H1 (cell line): ENCODE measurements around the gene ANKS1A. TPM values are rescaled to one million over a fixed set of nuclear protein-coding genes. Genes with fewer than 3 reads are reported as not detected.

Experiments used
- CTCF ChIA-PET: fragments of 300-600 bp; sonication (Branson Sonifier 250); formaldehyde crosslinking; loops from one replicate; lab custom pipeline; 2021; ENCODE audit not compliant: partially characterized antibody; lab: Charles Lee
- POLR2A ChIA-PET: fragments of 300-600 bp; sonication (Branson Sonifier 250); formaldehyde crosslinking; loops from one replicate; lab custom pipeline; 2021; ENCODE audit warnings: inconsistent platforms; ENCODE audit not compliant: partially characterized antibody; lab: Charles Lee
- DNase-seq, 2 experiments: peaks; one replicate each; pipeline versions ENCODE4 v3.0.0 to v3.0.0-alpha.2; 2010 to 2022; ENCODE audit warnings: low spot score in 2 of 2, low read depth in 1 of 2, mixed read lengths in 1 of 2
- FAIRE-seq: peaks from 2 replicates; lab custom pipeline; 2011; peaks lifted over from hg19 to GRCh38; lab: Jason Lieb, UNC
- H2AFZ ChIP-seq: 2 replicates; pipeline ENCODE4 v1.8.1; 2012; ENCODE audit warnings: low read length, inconsistent platforms
- H2AK5ac ChIP-seq: 2 replicates; pipeline ENCODE4 v1.6.1; 2013; ENCODE audit warnings: low read depth, low read length
- H2BK120ac ChIP-seq: replicated peaks from 2 replicates; pipeline ENCODE3; 2013; ENCODE audit warnings: low read depth, low read length, inconsistent platforms
- H2BK12ac ChIP-seq: 2 replicates; pipeline ENCODE4 v1.6.1; 2013; ENCODE audit warnings: low read depth, low read length
- H2BK15ac ChIP-seq: 2 replicates; pipeline ENCODE4 v1.6.1; 2013; ENCODE audit warnings: low read length
- H2BK20ac ChIP-seq: 2 replicates; pipeline ENCODE4 v1.6.1; 2013; ENCODE audit warnings: low read length
- H2BK5ac ChIP-seq: 2 replicates; pipeline ENCODE4 v1.6.1; 2013; ENCODE audit warnings: low read depth, low read length
- H3K14ac ChIP-seq: 2 replicates; pipeline ENCODE4 v1.6.1; 2013; ENCODE audit warnings: inconsistent platforms; ENCODE audit not compliant: insufficient read length
- H3K18ac ChIP-seq: 2 replicates; pipeline ENCODE4 v1.6.1; 2013; ENCODE audit warnings: low read length; ENCODE audit errors: extremely low read depth
- H3K23ac ChIP-seq: 2 replicates; pipeline ENCODE4 v1.6.1; 2013; ENCODE audit warnings: inconsistent platforms; ENCODE audit not compliant: insufficient read length
- H3K23me2 ChIP-seq: 2 replicates; pipeline ENCODE4 v1.6.1; 2013; ENCODE audit warnings: low read depth, low read length
- H3K27ac ChIP-seq: 2 replicates; pipeline ENCODE4 v1.6.1; 2011; ENCODE audit warnings: low read depth, low read length, inconsistent platforms
- H3K27me3 ChIP-seq, 4 experiments: replicated peaks in 1 of 4; 1 replicate in 1 of 4; 2 replicates in 3 of 4; pipeline versions ENCODE4 v1.6.1 to v1.8.1; 2011 to 2013; ENCODE audit warnings: low read length in 3 of 4, mild to moderate bottlenecking in 3 of 4, inconsistent platforms in 2 of 4, mixed read lengths in 2 of 4, moderate library complexity in 1 of 4; ENCODE audit not compliant: control insufficient read depth in 3 of 4, insufficient read depth in 3 of 4; ENCODE audit errors: extremely low read depth in 1 of 4
- H3K36me3 ChIP-seq, 4 experiments: 2 replicates each; pipeline versions ENCODE4 v1.6.1 to v1.8.1; 2011 to 2013; ENCODE audit warnings: mild to moderate bottlenecking in 4 of 4, low read length in 3 of 4, moderate library complexity in 2 of 4, control low read depth in 1 of 4, inconsistent platforms in 1 of 4; ENCODE audit not compliant: insufficient read depth in 4 of 4, control insufficient read depth in 2 of 4
- H3K4ac ChIP-seq: replicated peaks from 2 replicates; pipeline ENCODE3; 2013; ENCODE audit warnings: low read length, low read depth, mixed read lengths, inconsistent platforms; ENCODE audit not compliant: insufficient read length
- H3K4me1 ChIP-seq, 4 experiments: replicated peaks in 1 of 4; 1 replicate in 1 of 4; 2 replicates in 3 of 4; pipeline versions ENCODE4 v1.6.1 to v1.8.1; 2011 to 2013; ENCODE audit warnings: low read length in 3 of 4, inconsistent platforms in 2 of 4, mixed read lengths in 1 of 4; ENCODE audit not compliant: insufficient read depth in 4 of 4, control insufficient read depth in 3 of 4
- H3K4me2 ChIP-seq, 2 experiments: 2 replicates each; pipeline versions ENCODE4 v1.6.1 to v1.8.1; 2011 to 2013; ENCODE audit warnings: low read depth in 2 of 2, low read length in 2 of 2, control low read depth in 1 of 2, inconsistent platforms in 1 of 2, mild to moderate bottlenecking in 1 of 2; ENCODE audit not compliant: insufficient read depth in 1 of 2
- H3K4me3 ChIP-seq, 4 experiments: fragments of 200-600, 300-600 bp in 1 of 4; sonication (generic), shearing (Covaris generic), sonication (Bioruptor Twin) in 1 of 4; 2 replicates each; pipeline versions ENCODE4 v1.5.1 to v1.8.1; 2011 to 2016; ENCODE audit warnings: low read length in 4 of 4, low read depth in 3 of 4, control low read depth in 2 of 4, inconsistent platforms in 2 of 4, mild to moderate bottlenecking in 2 of 4, mixed read lengths in 1 of 4, moderate library complexity in 1 of 4; ENCODE audit not compliant: insufficient read depth in 2 of 4; ENCODE audit errors: extremely low read depth in 1 of 4
- H3K56ac ChIP-seq: replicated peaks from 2 replicates; pipeline ENCODE3; 2013; ENCODE audit warnings: low read depth, mild to moderate bottlenecking, mixed read lengths, low read length, inconsistent platforms; ENCODE audit not compliant: insufficient read length
- H3K79me1 ChIP-seq: 2 replicates; pipeline ENCODE4 v1.6.1; 2013; ENCODE audit warnings: low read depth, low read length, control low read depth
- H3K79me2 ChIP-seq, 2 experiments: 2 replicates each; pipeline versions ENCODE4 v1.6.1 to v1.8.1; 2012 to 2013; ENCODE audit warnings: low read length in 2 of 2, mild to moderate bottlenecking in 2 of 2, inconsistent platforms in 1 of 2; ENCODE audit not compliant: insufficient read depth in 2 of 2, control insufficient read depth in 1 of 2
- H3K9ac ChIP-seq, 4 experiments: replicated peaks in 1 of 4; 1 replicate in 1 of 4; 2 replicates in 3 of 4; pipeline versions ENCODE4 v1.6.1 to v1.8.1; 2011 to 2013; ENCODE audit warnings: low read depth in 3 of 4, low read length in 3 of 4, control low read depth in 2 of 4, mild to moderate bottlenecking in 2 of 4, moderate library complexity in 2 of 4, inconsistent platforms in 1 of 4; ENCODE audit errors: extremely low read depth in 1 of 4
- H3K9me3 ChIP-seq, 2 experiments: 2 replicates each; pipeline versions ENCODE4 v1.6.1 to v1.8.1; 2012 to 2013; ENCODE audit warnings: mild to moderate bottlenecking in 2 of 2, moderate library complexity in 2 of 2, control low read depth in 1 of 2, inconsistent platforms in 1 of 2, low read depth in 1 of 2, low read length in 1 of 2, mixed read lengths in 1 of 2; ENCODE audit not compliant: insufficient read depth in 2 of 2
- H4K20me1 ChIP-seq, 2 experiments: replicated peaks in 1 of 2; 2 replicates each; pipeline versions ENCODE3 to v1.8.1; 2011 to 2013; ENCODE audit warnings: inconsistent platforms in 2 of 2, low read length in 2 of 2, mild to moderate bottlenecking in 1 of 2; ENCODE audit not compliant: insufficient read depth in 2 of 2, control insufficient read depth in 1 of 2
- H4K5ac ChIP-seq: 2 replicates; pipeline ENCODE4 v1.6.1; 2013; ENCODE audit warnings: low read length, low read depth, mixed read lengths, inconsistent platforms; ENCODE audit not compliant: insufficient read length
- H4K8ac ChIP-seq: 2 replicates; pipeline ENCODE4 v1.8.0; 2013; ENCODE audit warnings: mild to moderate bottlenecking, moderate library complexity, low read length, inconsistent platforms; ENCODE audit not compliant: insufficient read depth; ENCODE audit errors: extremely low read depth
- H4K91ac ChIP-seq: replicated peaks from 2 replicates; pipeline ENCODE3; 2013; ENCODE audit warnings: low read length, mixed read lengths, inconsistent platforms; ENCODE audit not compliant: insufficient read length
- HDAC6 ChIP-seq: IDR thresholded peaks from one replicate; pipeline ENCODE4 v1.7.1; 2012; ENCODE audit warnings: low read depth, mild to moderate bottlenecking, inconsistent platforms, low read length, moderate library complexity
- POU5F1 ChIP-seq: IDR thresholded peaks from 2 replicates; pipeline ENCODE4 v1.6.1; 2011; ENCODE audit warnings: low read depth, mild to moderate bottlenecking, low read length, moderate library complexity
- SRF ChIP-seq: IDR thresholded peaks from 2 replicates; pipeline ENCODE4 v1.6.1; 2011; ENCODE audit warnings: mild to moderate bottlenecking, low read depth, low read length, moderate library complexity
- SUZ12 ChIP-seq: fragments of 200-600 bp; sonication (generic); IDR thresholded peaks from 2 replicates; pipeline ENCODE4 v1.6.1; 2012; ENCODE audit warnings: mild to moderate bottlenecking, inconsistent platforms, low read length, moderate library complexity, mixed read lengths
- WGBS, 2 experiments: shearing (Covaris generic) in 1 of 2; methylation state at CpG; one replicate each; pipeline versions ENCODE4 v1.1.6 to v1.1.7; 2013 to 2015; ENCODE audit warnings: low lambda C conversion rate in 2 of 2, mixed read lengths in 2 of 2, inconsistent platforms in 1 of 2, low coverage in 1 of 2, missing lambda C conversion rate in 1 of 2; ENCODE audit not compliant: insufficient replicate concordance in 2 of 2, insufficient coverage in 1 of 2, insufficient read length in 1 of 2; ENCODE audit errors: extremely low coverage in 1 of 2, missing lambda C conversion rate in 1 of 2; 5-methylcytosine and 5-hydroxymethylcytosine counted together
- polyA plus RNA-seq, 7 experiments: library from polyadenylated mRNA; depleted of rRNA in 3 of 7; stranded (reverse) in 5 of 7; unstranded in 2 of 7; fragments of >200 nt in 5 of 7; fragments of 200-250 nt in 2 of 7; gene quantifications; 1 replicate in 5 of 7; 2 replicates in 1 of 7; 4 replicates in 1 of 7; pipeline versions ENCODE4 v1.2.1 to v1.2.3, GENCODE V29; 2011 to 2013; ENCODE audit warnings: missing spikeins in 2 of 7, mixed read lengths in 2 of 7
- total RNA-seq: library from RNA; stranded (reverse); fragmentation: NEBNext Ultra II Directional; extraction: Animal tissue kit (Norgen Biotek cat#: 25700); gene quantifications from 2 replicates; pipeline ENCODE4 v1.2.1, GENCODE V29; 2021
- TF ChIP-seq, protein P1 (sequence below), 3 experiments: IDR thresholded peaks; 1 replicate in 2 of 3; 2 replicates in 1 of 3; pipeline versions ENCODE4 v1.5.1 to v1.6.1; 2011; ENCODE audit warnings: low read length in 3 of 3, mild to moderate bottlenecking in 3 of 3, inconsistent platforms in 2 of 3, low read depth in 1 of 3, moderate library complexity in 1 of 3; ENCODE audit not compliant: insufficient read depth in 1 of 3; ENCODE audit errors: control extremely low read depth in 1 of 3
- TF ChIP-seq, protein P2 (sequence below): IDR thresholded peaks from 2 replicates; pipeline ENCODE4 v1.6.1; 2012; ENCODE audit warnings: inconsistent platforms

Gene ANKS1A
- total and polyA plus RNA-seq, 2 of the 8 experiments (the other 6 are each of a cell fraction or from before 2014, with no cell fraction given) = 9.8 to 30.9 TPM

DNA sequence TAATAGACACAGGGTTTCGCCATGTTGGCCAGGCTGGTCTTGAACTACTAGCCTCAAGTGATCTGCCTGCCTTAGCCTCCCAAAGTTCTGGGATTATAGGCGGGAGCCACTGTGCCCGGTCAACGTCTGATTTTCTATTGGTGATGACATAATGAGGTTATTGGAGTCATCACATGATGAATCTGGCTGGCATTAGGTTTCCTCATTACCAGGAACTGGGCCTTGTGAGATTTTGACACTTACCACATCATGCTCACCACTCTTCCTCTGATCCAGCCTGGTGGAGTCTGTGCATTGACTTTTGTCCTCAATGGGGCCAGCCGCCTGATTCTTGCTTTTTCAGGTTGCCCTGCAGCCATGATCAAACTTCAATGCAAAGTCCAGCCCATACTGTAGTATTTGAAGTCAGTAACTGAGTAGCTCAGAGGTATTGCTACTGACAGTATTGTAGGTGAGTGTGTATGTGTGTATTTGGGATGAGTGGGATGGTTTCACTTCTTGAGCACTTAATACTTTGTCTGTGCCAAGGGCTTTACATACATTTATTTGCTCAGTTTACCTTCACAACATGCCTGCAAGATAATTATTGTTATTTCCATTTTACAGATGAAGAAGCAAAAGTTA, 16.0 kb downstream of the ANKS1A start:
- no peak overlapping the region for H3K18ac ChIP-seq
- peaks cover 0 to 2% of the 10 kb centered on the region in 2 experiments; a peak in 1 of 4 replicates for H3K9me3 ChIP-seq
- no peak overlapping the region for H2BK20ac ChIP-seq
- H3K79me2 ChIP-seq = peaks cover 0 to 75% of the 10 kb centered on the region in 2 experiments; a peak in 2 of 4 replicates
- peaks cover 3% of the 10 kb centered on the region for H3K79me1 ChIP-seq
- no peak overlapping the region for H2BK15ac ChIP-seq
- FAIRE-seq = no peak
- no peak overlapping the region for H3K4ac ChIP-seq
- 81% methylated on average over 5 of the region's 5 CpGs; no CpG with 5 or more reads in 1 of the 2 experiments for WGBS, 2 experiments
- no peak overlapping the region for H2BK120ac ChIP-seq
- no peaks in the 10 kb centered on the region; a peak in 1 of 7 replicates for H3K4me1 ChIP-seq
- peaks cover 6 to 7% of the 10 kb centered on the region in 2 experiments for H4K20me1 ChIP-seq
- H3K4me2 ChIP-seq = no peak overlapping the region
- H3K9ac ChIP-seq = no peak overlapping the region
- no peak overlapping the region for H3K56ac ChIP-seq
- no peak overlapping the region for H3K23ac ChIP-seq
- no peak for DNase-seq
- H3K27me3 ChIP-seq = no peaks in the 10 kb centered on the region
- POLR2A ChIA-PET = interaction anchor here (1.0 kb wide), 1 partner anchor 17 kb away, joined by 3 read pairs; the partner anchor contains the start of gene TAF11
- no peaks in the 10 kb centered on the region for H3K23me2 ChIP-seq
- H3K4me3 ChIP-seq = no peak overlapping the region
- no peak overlapping the region for H4K8ac ChIP-seq
- CTCF ChIA-PET = interaction anchor here (0.7 kb wide), 1 partner anchor 49 kb away, joined by 3 read pairs; no protein-coding TSS in a partner anchor
- H2AFZ ChIP-seq = no peak overlapping the region
- TF ChIP-seq POU5F1 (no peak), HDAC6 (no peak), SRF (no peak), SUZ12 (no peak)
- TF ChIP-seq, protein P1, sequence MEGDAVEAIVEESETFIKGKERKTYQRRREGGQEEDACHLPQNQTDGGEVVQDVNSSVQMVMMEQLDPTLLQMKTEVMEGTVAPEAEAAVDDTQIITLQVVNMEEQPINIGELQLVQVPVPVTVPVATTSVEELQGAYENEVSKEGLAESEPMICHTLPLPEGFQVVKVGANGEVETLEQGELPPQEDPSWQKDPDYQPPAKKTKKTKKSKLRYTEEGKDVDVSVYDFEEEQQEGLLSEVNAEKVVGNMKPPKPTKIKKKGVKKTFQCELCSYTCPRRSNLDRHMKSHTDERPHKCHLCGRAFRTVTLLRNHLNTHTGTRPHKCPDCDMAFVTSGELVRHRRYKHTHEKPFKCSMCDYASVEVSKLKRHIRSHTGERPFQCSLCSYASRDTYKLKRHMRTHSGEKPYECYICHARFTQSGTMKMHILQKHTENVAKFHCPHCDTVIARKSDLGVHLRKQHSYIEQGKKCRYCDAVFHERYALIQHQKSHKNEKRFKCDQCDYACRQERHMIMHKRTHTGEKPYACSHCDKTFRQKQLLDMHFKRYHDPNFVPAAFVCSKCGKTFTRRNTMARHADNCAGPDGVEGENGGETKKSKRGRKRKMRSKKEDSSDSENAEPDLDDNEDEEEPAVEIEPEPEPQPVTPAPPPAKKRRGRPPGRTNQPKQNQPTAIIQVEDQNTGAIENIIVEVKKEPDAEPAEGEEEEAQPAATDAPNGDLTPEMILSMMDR (IDR thresholded peaks at IDR 0.05; ENCODE audit: control extremely low read depth in 1 of 3, insufficient read depth in 1 of 3, low read depth in 1 of 3, low read length in 3 of 3) = no peak
- TF ChIP-seq, protein P2, sequence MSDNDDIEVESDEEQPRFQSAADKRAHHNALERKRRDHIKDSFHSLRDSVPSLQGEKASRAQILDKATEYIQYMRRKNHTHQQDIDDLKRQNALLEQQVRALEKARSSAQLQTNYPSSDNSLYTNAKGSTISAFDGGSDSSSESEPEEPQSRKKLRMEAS = no peak
- no peak overlapping the region for H4K5ac ChIP-seq
- no peak overlapping the region for H4K91ac ChIP-seq
- H2BK12ac ChIP-seq = no peak overlapping the region
- no peak overlapping the region for H2AK5ac ChIP-seq
- H3K36me3 ChIP-seq = no peaks in the 10 kb centered on the region
- no peak overlapping the region for H3K14ac ChIP-seq
- H3K27ac ChIP-seq = no peak overlapping the region
- H2BK5ac ChIP-seq = no peak overlapping the region
